ENCODE results near the gene DNAH1.

DNAH1 gene

DNA sequence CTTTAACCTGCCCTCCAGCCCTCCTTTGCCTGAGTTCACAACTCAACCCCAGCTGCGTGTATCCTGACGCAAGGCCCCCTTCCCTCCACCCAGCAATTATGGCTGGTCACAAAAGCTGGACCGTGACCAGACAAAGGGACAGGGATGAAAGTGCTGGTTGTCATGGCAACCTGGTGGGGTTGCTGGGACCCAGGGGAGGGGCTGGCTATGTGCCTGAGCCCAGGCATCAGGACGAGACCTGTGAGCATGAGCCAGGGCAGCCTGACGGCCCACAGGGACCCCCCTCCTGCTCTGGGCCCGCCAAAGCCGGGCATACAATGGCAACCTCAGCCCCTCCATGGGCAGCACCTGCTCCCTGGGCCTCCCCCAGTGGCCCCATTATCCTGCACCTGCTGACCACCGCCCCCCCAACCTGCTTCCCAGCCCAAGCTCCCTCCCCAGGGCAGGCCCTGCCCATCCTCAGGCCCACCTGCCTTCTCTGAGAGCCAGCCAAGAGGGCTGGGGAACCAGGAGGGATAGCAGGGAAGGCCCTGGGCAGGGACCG, 4.5 kb upstream of the DNAH1 start:
- DNase-seq (ENCODE audit: low spot score) = no peak

DNA sequence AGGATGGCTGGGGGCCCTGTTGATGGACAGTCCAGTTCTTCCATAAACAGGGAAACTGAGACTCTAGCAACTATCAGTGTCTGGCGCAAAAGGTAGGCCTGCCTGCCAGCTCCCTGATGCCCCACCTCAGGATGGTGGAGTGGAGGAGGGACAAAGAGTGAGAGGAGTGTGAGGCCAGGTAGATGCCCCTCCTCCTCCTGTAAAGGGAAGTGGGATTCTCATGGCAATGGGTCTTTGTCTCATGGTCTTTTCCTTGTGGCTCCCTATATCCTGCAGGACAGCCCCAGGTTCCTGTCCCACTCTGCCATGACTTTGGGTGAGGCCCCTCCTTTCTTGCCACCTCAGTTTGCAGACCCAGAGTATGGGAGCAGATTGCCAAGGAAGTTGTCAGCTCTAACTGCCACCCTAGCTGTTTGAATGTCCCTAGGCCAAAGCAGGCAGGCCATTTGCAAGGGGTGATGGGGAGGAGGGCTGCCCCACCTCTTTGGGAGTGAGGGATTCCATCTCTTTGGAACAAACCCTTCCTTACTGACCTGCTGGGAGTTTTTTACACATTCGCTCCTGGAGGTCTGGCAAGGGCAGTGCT, 2.8 kb upstream of the DNAH1 start:
- no peak for DNase-seq (ENCODE audit: low spot score)

DNA sequence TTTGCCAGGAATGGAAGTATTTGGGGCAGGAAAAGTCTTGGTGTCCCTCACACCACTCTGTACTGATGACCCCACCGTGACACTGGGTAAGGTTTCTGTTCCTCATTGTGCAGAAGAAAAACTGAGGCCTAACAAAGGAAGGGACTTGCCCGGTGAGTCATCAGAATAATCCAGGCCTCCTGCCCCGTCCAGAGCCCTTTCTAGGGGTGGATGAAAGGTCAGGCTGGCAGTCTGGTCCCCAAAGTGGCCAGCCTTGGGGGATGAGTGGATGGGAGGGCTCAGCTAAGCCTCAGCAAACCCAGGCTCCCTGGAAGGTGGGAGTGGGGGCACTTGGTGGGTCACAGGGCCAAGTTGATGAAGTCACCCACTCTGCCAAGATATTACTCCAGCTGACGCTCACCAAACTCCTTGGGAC, 2.3 kb upstream of the DNAH1 start:
- DNase-seq (ENCODE audit: low spot score) = no peak

DNA sequence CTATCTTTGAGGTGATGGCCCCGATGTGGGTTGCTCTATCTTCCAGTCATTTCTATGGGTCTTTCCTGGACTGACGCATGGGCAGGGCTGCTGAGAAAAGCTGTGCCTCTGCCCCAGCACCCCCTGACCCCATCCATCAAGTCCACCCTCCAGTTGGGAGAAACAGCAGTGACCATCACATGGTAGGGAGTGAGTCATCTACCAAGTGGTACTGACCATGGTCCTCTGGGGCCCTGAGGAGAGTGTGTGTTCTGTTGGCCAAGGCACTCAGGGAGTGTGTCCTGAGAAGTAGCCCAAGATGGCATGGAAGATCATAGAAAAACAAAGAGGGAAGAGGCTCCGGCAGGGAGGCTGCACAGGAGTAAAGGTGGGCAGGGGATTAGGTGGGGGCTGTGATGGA, 1.6 kb upstream of the DNAH1 start:
- no peak for DNase-seq (ENCODE audit: low spot score)

DNA sequence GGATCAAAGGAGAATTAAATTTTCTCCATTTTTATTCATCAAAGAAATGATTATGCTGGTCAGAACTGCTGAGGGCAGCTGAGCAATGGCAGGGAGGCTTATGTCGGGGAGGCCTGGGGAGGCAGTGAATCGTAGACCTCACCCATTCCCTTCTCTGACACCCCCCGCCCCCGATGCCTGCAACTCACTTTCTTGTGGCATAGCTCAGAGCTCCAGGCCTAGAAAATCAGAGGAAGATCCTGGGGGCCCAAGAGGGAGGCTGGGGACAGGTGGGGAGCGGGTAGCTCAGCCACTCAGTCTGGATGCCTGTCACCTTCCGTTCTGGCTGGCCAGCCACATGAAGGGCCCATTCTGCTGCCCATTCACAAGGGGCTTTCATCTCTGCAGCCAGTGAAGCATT, 1.1 kb upstream of the DNAH1 start:
- no peak for DNase-seq (ENCODE audit: low spot score)

DNA sequence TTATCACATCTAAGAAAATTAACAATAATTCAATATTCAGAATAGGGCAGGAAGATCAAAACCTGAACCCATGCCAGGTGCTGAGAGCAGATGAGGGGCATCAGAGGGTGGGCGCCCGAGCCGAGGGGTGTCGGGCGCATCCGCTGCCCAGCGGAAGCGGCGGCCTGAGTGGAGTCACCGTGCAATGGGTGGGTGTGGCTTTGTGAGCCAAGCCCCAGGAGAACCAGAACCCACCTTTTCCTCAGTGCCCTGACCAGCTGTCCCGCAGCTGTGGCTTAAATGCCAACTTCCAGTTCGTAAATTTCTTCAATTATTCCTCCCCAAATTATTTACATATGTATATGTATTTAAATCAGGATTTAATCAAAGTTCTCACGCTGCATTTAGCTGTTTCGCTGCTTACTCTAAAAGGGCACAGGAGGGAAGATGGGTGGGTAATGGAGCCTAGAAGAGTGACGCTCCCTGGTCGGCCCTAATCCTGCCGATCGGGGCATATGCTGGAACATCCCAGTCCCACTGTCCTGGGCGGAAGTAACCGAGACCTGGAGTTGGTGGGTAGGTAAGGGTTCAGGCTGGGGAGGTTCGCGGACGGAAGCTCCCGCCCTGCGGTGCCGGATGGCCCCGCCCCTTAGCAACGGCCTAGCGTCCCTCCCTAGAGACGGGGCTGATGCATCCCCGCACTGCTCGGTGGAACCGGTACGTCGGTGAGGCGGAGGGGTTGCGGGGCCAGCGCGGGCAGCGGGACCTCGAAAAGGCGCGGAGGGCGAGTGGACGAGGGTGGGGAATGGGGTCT, 1.3 kb downstream of the DNAH1 start:
- DNase-seq (ENCODE audit: low spot score) = peak; percentile 48

DNA sequence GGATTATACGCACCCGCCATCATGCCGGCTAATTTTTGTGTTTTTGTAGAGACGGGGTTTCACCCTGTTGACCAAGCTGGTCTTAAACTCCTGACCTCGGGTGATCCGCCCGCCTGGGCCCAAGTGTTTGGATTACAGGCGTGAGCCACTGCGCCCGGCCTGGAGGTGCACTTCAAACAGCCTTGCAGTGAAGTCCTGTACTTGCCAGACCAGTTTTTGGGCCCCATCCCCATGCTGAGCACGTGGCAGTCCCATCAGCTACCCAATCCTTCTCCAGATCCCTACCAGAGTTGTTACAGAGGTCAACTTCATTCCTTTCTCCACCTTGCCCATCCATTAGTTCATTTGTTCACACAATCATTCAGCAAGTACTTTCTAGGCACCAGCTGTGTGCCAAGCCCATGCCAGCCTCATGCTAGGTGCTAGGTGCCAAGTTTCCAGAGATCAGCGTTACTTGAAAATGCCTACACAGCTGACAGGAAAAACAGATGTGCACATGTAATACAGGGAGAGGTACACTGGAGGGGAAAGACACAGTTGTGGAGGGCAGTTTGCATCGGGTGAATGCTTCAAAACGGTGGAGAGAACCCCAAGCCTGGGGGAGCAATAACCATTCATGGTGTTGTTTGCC, 2.2 kb downstream of the DNAH1 start:
- no peak for DNase-seq (ENCODE audit: low spot score)

DNA sequence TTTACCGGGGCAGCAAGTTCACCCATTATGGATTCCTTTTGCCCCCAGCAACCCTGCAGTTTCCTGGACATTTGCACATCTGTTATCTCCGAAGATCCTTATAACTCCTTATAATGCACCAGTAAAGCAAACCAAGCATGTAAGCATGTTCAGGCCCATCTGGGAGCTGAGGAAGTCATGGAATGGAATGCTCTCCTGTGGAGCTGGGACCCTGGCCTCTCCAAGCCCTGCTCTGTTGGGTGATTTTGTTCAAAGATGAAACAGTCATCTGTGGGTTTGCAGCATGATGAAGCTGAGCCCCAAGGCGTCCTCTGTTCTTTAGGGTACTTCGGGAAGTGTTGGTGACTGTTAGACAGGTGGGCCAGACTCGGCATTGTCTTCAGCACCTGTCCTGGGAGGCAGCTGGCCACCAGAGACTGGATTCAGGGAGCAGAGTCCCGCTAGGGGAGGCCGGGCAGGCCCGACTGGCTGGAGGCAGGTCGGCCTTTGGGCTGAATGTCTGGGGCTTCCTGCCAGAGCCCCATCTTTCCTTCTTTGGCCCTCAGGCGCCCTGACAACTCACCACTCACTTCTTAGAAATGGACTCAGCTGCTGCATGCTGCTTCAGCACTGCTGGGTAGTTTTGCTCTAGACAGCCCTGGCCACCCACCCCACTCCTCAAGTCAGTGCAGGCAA, 3.9 kb downstream of the DNAH1 start:
- no peak for DNase-seq (ENCODE audit: low spot score)

DNA sequence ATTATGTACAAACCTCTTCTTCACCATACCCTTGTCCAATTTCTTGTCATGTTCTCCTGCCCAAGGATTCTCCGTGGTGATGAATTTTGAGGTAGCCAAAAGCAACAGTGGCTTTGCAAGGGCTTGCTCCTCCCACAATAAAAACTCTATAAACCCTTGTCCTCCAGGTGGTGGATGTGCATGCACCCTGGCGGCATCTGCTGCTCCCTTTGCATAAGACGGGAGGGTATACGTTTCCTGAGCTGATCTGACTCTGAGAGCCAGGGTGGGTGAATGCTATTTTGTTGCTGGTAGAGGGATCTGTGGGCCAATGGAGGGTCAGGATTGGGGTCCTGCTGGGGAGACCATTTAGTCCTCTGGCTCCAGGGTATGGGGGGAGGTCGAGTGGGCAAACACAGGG, 5.4 kb downstream of the DNAH1 start:
- DNase-seq (ENCODE audit: low spot score) = no peak

DNA sequence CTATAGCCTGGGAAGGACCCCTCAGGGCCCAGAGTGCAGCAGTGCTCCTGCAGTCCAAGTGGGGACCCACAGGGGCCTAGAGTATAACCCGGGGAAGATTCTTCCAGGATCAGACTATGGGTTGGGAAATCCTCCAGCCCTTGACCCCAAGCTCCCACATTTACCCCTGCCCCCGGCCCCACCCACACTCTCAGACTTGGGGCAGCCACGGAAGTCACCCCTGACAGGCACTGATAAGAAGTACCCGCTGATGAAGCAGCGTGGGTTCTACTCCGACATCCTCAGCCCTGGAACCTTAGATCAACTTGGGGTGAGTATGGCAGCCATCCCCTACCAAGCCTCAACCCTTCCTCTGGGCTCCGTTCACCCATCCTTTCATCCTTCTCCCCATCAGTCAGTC, 6.3 kb downstream of the DNAH1 start:
- DNase-seq (ENCODE audit: low spot score) = no peak

DNA sequence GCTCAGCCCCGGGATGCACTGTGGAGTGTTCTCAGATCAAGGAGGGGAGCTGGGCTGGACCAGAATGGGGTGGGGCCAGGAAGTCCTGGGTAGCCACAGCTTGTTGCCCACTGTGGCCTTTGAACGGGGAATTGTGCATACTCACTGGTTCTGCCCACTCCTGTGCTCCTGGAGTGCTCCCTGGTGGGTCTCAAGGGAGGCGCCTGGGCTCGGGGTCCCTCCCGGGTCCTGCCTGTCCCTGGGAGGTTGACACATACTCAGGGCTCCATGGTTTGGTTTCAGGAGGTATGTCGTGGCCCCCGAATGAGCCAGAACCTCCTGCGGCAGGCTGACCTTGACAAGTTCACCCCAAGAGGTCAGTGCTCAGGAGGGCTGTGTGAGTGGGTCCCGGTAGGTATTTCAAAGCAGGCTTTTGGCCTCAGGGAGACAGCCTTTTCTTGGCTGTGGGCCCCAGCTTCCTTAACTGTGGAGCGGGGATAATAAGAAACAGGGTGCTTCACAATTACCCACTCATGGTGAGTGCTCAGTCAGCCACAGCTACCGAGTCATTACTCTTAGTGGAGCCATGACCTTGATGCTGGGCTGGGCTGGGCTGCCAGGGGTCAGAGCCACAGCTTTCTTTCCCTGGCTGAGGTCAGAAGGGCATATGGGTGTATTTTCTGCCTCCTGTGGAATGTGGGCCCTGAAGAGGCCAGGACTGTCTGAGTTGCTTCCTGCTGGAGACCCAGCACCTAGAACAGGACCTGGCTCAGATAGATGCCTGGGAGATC, 7.6 kb downstream of the DNAH1 start:
- no peak for DNase-seq (ENCODE audit: low spot score)

DNA sequence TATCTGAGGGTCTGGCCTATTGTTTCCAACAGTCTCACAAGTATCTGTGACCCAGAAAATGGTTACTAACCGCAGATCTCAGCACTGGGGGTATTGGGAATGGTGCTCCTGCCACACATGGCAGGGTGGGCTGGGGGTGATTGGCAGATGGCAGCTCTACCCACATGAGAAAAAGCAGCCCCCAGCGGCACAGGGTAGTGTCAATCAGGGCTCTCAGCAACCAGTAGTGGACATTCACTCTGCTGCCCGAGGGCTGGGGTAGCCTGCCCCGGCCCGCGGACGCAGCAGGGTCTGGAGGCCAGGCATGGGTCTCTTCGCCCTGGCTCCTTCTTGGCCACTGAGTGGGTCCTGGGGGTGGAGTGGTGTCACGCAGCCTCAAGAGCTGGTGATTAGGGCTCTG, 8.6 kb downstream of the DNAH1 start:
- no peak for DNase-seq (ENCODE audit: low spot score)

DNA sequence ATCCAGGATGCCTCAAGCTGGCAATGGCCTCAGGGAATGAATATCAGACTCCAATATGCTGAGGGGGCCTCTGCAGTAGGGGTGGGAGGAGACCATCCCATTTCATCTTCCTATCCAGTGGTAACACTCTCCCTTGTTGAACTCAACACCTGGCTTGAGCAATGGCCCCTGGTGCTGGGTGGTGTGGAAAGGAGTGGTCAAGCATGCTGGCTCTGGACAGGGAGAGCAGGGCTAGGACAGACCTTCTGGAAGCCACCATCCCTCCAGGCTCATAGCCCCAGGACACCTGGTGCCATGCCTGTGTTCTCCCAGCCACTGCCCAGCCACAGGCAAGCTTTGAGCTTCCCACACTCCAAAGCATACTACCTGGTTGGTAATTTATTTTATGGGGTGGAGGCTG, 9.6 kb downstream of the DNAH1 start:
- no peak for DNase-seq (ENCODE audit: low spot score)

DNA sequence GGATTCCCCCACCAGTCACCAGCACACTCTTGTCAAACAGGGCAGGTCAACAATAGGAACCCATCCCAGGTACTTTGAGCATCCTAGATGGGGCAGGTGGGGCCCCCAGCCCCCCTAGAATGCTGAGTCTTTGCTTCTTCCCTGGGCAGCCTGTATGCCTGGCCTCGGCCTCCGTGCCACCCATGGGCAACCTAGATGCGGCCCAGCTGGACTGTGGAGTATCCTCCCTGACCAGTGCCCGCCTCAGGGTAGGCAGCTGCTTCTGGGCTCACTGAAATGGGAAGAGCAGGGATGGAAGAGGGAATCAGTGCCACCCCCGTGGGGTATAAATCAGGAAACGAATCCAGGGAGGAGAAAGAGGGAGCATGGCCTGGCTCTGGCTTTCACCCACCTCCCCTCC, 10.9 kb downstream of the DNAH1 start:
- DNase-seq (ENCODE audit: low spot score) = no peak

DNA sequence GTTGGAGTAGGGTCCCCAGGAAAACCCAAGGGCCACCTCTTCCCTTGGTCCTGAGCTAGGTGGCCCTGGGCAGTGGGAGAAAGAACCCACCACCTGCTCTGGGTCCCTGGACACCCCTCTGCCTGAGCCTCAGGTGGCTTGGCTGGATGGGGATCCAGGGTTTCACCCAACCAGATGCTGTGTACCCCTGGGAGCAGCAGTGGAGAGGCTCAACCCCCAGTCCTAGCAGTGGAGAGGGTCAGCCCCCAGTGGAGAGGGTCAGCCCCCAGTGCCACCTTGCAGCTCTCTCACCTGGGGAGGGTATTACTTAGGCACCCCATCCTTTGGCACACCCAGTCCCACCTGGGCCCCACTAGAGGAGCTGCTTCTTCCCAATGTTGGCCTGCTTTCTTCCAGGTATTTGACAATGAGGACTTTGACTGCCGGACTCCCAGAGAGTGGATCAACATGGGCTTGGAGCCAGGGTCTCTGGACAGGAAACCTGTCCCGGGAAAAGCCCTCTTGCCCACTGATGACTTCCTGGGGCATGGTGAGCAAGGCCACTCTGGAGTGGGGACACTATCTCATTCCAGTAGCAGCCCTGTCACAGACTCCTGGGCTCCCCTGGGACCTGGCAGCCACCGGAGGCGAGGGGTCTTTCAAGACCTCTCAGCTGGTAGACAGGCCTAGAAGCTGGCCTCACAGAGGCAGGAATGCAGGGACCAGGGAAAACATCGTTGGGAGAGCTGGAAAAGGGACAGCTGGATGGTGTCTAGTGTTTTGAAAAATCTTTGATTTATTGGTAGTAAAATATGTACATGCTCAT, 11.6 kb downstream of the DNAH1 start:
- no peak for DNase-seq (ENCODE audit: low spot score)

DNA sequence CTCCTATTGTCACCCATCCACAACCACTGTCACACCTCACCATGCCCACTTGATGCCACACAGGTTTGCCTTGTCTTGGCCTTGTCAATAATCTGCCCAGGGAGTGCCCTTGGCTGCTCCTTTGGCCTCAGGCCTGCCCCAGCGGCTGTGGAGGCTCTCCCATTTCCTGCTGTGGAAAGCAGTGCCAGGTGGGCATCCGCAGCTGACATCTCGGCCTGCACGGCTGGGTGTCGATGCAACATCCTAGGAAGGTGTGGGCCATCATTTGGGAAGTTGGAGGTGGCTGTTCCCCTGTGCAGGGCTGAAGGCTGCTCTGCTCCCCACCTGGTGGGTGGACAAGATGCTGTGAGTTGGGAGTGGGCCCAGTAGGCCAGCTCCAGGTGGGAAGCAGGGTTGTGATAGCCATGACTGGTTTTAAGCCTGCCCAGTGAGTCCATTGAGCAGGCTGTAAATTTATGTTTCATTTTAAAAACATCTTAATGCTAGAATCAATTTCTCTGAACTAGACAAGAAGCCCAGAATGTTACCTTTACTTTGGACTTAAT, 12.5 kb downstream of the DNAH1 start:
- no peak for DNase-seq (ENCODE audit: low spot score)

DNA sequence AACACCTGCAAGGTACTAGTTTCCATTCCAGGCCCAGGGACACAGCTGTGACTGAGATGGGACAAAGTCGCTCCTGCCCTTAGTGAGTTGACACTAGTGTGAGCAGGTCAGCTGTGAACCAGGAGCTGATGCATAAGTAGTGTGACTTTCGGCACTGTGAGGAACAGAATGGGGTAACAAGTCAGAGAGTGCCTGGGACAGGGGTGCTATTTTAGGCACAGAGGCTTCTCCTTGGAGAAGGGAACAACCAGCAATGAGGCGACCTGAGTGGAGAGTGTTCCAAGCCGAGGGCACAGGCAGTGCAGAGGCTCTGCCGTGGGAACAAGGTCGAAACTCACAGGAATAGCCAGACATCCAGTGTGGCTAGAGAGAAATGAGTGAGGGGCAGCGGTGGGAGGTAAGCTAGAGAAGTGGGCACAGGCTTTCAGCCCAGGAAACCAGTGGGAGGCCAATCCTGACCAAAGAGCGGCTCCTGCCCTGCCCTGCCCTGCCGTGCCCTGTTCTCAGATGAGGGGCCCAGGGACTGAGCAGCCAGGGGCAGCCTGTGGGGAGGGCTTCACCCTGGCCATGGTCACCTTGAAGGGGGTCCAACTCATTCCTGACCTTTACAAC, 14.2 kb downstream of the DNAH1 start:
- no peak for DNase-seq (ENCODE audit: low spot score)

DNA sequence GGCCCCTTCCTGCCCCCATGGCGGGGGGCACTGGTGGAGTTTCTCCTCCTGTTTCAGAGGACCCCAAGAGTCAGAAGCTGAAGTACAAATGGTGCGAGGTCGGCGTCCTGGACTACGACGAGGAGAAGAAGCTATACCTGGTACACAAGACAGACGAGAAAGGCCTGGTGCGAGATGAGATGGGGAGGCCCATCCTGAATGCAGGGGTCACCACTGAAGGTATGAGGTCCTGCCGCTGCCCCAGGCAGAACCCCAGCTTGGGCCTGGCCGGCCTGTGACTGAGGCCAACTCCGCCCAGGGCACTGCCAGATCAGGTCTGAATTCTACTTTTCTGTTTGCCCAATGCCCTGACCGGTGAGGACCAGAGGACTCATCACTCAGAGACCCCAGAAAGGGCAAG, 15.0 kb downstream of the DNAH1 start:
- DNase-seq (ENCODE audit: low spot score) = no peak

DNA sequence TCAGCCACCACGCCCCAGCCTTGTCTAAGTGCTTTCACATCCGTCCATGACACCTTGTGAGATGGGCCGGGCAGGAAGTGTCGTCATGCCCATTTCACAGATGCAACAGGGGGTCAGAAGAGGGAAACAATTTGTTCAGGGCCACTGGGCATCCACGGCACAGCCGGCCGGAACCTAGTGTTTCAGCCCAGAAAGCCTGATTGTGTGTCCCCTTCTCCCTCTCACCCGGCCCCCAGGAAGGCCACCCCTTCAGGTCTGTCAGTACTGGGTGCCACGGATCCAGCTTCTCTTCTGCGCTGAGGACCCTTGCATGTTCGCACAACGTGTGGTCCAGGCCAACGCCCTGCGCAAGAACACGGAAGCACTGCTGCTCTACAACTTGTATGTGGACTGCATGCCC, 15.8 kb downstream of the DNAH1 start:
- DNase-seq (ENCODE audit: low spot score) = no peak

DNA sequence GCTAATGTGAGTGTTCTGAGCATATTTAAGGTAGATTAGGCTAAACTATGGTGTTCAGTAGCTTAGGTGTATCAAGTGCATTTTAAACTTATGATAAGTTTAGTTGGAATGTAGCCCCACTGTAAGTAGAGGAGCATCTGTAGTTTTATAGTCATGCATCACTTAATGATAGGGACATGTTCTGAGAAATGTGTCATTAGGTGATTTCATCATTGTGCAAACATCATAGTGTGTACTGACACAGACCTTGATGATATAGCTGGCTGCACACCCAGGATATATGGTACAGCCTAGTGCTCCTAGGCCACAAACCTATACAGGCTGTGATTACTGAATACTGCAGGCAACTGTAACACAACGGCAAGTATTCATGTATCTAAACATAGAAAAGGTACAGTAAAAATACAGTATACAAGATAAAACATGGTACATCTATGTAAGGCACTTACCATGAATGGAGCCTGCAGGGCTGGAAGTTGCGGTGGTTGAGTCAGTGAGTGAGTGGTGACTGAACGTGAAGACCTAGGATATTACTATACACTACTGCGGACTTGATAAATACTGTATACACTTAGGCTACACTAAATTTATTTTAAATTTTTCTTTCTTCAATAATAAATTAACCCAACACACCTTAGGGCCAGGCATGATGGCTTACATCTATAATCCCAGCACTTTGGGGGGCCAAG, 17.9 kb downstream of the DNAH1 start:
- no peak for DNase-seq (ENCODE audit: low spot score)

Data from activated CD4-positive, alpha-beta T cell treated with anti-CD3 and anti-CD28 coated beads, Interleukin-2, Interleukin-4, amounts not matched to agents 100 ng/mL and 50 ng/mL, durations not matched to agents 16 hours and 8 hours (primary cell).